Left colon (tissue), 2 donors: ENCODE data around the gene RBMS1. TPM values are rescaled to one million over a fixed set of nuclear protein-coding genes. Genes with fewer than 3 reads are reported as not detected.

Experiments
- ATAC-seq: fragments of 200-7000 bp; cut with Tn5 transposase; one replicate; pipeline ENCODE4 v1.9.1; 2020; ENCODE audit warnings: mild to moderate bottlenecking, moderate library complexity
- DNase-seq, 2 donors: peaks; one replicate each; pipeline ENCODE4 v3.0.0-alpha.2; 2020
- intact Hi-C, 2 donors: fragments of 100-400 bp; cut with DNase I in 1 of 2; cut with micrococcal nuclease in 1 of 2; formaldehyde crosslinking; loops; one replicate each; pipeline versions ENCODE4 v1.11.2 to v1.14.0; 2022; cut with DNase I, micrococcal nuclease
- total RNA-seq, 2 donors: library from RNA; stranded (reverse); fragmentation: NEBNext Ultra II Directional; extraction: Animal tissue kit (Norgen Biotek cat#: 25700); gene quantifications; one replicate each; pipeline ENCODE4 v1.2.1, GENCODE V29; 2021
- donor health status: DM: no; HTN: no; CAD: no.
- donor health status: DM: yes; HTN: yes; CAD: no.

The RBMS1 gene
- total RNA-seq, 2 donors from 2014 or later = 7.5 to 18.6 TPM

GRCh38 chr2:160239436-160239835 lies 254.2 kb downstream of the RBMS1 start:
- no peak for ATAC-seq
- DNase-seq = no peak
- intact Hi-C loops = no loop called here

DNA sequence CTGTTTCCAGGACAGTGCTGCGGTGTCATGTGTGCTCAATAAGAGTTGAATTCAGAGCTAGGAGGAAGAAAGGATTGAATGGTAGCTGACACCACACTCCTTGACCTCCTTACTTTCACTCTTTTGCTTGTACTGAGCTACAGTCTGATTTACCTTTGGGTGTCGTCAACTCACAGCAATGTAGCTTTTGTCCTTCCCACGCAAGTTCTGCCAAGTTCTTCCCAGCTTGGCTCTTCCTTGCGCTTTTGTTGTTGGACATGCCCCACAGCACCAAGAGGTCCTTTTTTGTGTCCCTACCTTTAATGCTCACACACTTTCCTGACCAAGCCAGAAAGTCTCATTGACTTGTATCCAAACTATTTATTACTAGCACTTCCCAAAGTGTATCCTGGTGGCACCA lies 255.2 kb downstream of the RBMS1 start:
- no peak for ATAC-seq
- intact Hi-C loops = no loop called here
- no peak for DNase-seq

DNA sequence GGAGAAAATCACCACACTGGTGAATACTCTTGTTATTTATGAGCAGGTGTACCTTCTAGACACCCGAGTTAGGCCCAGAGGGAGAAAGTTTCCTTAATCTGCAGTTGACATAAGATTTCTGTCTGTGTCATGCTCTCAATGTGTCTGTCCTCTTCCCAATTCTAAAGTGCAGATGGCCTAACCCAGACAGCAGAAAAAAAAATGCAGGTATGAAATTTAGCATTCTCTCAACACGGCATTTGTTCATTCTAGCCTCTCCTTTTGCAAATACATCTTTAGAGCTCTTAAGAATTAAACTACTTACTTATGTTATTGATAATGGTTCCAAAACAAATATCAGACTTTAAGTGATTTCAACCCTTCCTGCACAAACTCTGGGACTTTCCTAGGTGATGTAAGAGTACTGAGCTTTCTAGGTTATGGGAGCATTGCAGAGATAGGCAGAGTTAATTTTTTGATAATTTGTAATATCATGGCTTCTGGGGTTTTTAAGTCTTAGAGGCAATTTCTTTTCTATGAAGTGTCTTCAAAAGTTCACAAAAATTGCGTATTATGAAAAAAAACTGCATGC lies 260.6 kb downstream of the RBMS1 start:
- DNase-seq (no peak), ATAC-seq (no peak)
- intact Hi-C loops = no loop called here

- intact Hi-C loops = no loop called here
- ATAC-seq (peak; percentile 63), DNase-seq (no peak)
Measured at GRCh38 chr2:160229591-160229990, 264.0 kb downstream of the RBMS1 start.

DNA sequence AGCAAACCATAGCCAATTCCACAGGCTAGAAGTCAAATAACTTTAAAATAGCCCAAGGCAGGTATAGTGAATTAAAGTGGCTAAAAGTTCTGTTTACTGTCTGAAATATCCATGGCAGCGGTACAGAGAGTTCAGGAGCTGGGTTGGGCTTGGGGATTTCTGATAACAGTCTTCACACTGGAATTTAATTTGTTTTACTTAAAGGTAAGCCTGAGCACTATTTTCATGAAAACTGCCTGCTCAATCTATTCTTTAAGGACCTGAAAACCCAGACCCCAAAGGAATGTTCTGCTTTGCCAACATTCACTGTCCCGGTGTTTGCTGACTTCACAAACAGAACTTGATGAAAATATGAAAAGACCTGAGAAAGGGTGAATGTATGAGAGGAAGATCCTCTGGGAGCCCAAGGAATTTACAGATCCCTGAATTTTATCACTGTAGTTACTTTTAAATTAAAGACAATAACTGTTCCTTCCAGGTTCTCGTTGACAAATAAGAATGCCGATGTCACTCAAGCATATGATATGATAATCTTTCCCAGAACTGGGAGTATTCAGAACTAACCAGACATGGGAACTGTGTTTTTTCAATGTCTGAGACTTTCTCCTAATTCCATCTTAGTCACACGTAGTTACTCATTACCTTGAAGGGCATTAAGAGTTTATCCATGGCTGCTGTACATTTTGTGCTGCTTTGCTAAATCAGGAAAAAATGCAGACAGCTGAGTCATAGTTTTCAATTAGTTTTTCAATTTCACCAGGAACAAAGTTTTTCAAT lies 265.3 kb downstream of the RBMS1 start:
- DNase-seq = no peak
- ATAC-seq = no peak
- intact Hi-C loops = no loop called here

GRCh38 chr2:160227293-160227915 lies 266.2 kb downstream of the RBMS1 start:
- intact Hi-C loops = no loop called here
- ATAC-seq = no peak

GRCh38 chr2:160226367-160226766 lies 267.2 kb downstream of the RBMS1 start:
- intact Hi-C loops = no loop called here
- no peak for DNase-seq
- no peak for ATAC-seq

More at GRCh38 chr2:160227293-160227915, 266.2 kb downstream of the RBMS1 start:
- DNase-seq = no peak

- no peak for DNase-seq
- intact Hi-C loops = no loop called here
- ATAC-seq = no peak
Measured at GRCh38 chr2:160225722-160226121, 267.9 kb downstream of the RBMS1 start.

GRCh38 chr2:160224507-160224906 lies 269.1 kb downstream of the RBMS1 start:
- ATAC-seq (no peak), DNase-seq (no peak)
- intact Hi-C loops = no loop called here

GRCh38 chr2:160224060-160224459 lies 269.5 kb downstream of the RBMS1 start:
- intact Hi-C loops = no loop called here
- no peak for DNase-seq
- no peak for ATAC-seq

DNA sequence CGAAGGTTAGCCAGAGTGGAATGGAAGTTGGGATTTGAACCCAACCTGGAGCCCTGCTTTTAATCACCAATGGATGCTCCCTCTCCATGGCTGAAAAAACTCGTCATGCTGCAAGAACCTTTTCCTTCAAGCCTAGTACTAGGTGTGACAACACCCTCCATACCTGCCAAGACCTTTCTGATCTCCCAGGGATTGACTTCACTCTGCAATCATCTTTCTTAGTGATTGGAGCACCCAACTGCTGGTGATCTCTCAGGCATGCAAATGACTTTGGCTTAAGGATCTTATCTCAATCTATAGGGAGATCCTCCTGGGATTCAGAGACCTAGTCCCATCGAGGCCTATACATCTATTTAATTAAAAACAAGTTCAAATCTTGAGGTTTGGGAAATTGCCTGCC lies 270.0 kb downstream of the RBMS1 start:
- ATAC-seq (no peak), DNase-seq (no peak)
- intact Hi-C loops = no loop called here

GRCh38 chr2:160222546-160223283 lies 270.9 kb downstream of the RBMS1 start:
- ATAC-seq (peak; percentile 19), DNase-seq (no peak)
- intact Hi-C loops = no loop called here
